Fibroblast of the aortic adventitia (primary cell): ENCODE data around the gene HS6ST1. TPM values are rescaled to one million over a fixed set of nuclear protein-coding genes. Genes with fewer than 3 reads are reported as not detected.

Source experiments
- DNase-seq: peaks from one replicate; pipeline ENCODE4 v3.0.0-alpha.2; 2010; ENCODE audit warnings: low read depth
- H3K4me3 ChIP-seq: 2 replicates; pipeline ENCODE4 v1.5.1; 2011; ENCODE audit warnings: low read depth, mild to moderate bottlenecking, control low read depth, low read length, moderate library complexity
- total RNA-seq: library from RNA; depleted of rRNA; stranded (reverse); fragments of >200 nt; gene quantifications from 2 replicates; pipeline ENCODE4 v1.2.3, GENCODE V29; 2012; ENCODE audit warnings: low replicate concordance
- TF ChIP-seq, protein P1 (sequence below): IDR thresholded peaks from 2 replicates; pipeline ENCODE4 v1.5.1; 2011; ENCODE audit warnings: mild to moderate bottlenecking, low read length, control low read depth, inconsistent platforms; ENCODE audit not compliant: insufficient read depth

Gene HS6ST1
- total RNA-seq, 1 donor: 10.6 TPM

DNA sequence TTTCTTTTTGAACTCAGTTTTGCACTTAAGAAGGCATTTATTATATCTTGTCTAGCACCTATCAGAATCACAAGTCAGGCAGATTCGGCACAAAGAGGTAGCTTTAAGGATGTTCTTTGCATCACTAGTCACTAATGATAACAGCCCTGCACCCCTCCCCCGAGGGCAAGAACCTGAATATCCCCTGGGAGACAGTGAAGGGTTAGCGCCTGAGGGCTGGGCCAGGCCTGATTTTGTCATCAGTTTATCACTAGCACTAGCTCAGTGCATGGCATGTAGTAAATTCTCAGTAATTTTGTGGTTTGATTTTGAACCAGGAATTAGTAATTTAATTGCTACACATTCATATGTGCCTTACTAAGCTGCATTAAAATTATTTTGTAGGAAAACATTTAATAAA, 23.9 kb upstream of the HS6ST1 start:
- TF ChIP-seq, protein P1, sequence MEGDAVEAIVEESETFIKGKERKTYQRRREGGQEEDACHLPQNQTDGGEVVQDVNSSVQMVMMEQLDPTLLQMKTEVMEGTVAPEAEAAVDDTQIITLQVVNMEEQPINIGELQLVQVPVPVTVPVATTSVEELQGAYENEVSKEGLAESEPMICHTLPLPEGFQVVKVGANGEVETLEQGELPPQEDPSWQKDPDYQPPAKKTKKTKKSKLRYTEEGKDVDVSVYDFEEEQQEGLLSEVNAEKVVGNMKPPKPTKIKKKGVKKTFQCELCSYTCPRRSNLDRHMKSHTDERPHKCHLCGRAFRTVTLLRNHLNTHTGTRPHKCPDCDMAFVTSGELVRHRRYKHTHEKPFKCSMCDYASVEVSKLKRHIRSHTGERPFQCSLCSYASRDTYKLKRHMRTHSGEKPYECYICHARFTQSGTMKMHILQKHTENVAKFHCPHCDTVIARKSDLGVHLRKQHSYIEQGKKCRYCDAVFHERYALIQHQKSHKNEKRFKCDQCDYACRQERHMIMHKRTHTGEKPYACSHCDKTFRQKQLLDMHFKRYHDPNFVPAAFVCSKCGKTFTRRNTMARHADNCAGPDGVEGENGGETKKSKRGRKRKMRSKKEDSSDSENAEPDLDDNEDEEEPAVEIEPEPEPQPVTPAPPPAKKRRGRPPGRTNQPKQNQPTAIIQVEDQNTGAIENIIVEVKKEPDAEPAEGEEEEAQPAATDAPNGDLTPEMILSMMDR: no peak
- H3K4me3 ChIP-seq: no peak overlapping the region
- no peak for DNase-seq

DNA sequence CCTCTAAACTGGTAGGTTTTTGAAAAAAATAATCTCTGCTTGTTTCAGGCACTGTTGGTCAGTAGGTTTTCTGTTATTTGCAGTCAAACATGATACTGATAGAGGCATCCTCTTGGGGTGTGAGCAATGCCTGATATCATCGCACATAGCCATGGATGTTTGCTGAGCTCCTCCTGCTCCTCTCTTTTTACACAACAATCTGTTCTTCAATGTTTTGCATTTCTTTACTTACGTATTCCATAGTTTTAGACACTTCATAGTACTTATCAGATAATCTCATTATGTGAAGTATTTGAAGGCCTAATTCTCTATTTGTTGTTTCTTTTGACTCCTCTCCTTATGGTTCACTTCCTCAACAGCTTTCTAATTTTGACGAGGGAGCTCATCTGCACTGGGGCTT, 23.0 kb upstream of the HS6ST1 start:
- TF ChIP-seq, protein P1: no peak
- no peak overlapping the region for H3K4me3 ChIP-seq
- DNase-seq: no peak

DNA sequence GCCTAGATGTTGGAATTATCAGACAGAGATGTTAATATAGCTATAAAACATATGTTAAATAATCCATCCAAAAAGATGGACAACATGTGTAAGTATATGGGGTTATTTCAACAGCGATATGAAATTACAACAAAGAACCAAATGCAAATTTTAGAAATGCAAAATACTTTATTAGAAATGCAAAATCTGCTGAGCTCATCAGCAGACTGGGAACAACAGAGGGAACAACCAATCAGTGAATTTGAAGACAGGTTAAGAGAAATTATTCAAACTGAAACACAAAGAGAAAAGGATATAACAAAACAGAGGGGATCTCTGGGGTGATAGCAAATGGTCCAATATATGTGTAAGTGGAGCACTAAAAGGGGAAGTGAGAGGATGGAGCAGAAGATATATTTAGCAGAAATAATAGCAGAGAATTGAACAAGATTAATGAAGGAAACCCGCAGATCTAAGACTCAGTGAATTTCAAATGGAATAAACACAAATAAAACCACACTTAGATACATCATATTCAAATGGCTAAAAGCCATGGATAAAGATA, 13.5 kb upstream of the HS6ST1 start:
- TF ChIP-seq, protein P1: no peak
- H3K4me3 ChIP-seq: no peak overlapping the region
- no peak for DNase-seq

DNA sequence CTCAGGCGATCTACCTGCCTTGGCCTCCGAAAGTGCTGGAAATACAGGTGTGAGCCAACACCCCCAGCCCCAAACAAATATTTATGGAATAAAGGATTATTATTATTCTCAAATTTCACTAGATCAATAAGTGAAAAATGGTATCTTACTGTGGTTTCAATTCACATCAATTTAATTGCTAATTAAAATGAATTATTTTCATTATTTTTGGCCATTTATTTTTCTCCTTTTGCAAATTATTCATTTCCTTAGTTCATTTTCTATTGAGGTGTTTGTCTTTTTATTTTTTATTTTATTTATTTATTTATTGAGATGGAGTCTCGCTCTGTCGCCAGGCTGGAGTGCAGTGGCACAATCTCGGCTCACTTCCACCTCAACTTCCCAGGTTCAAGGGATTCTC, 11.9 kb upstream of the HS6ST1 start:
- no peak overlapping the region for H3K4me3 ChIP-seq
- no peak for DNase-seq
- TF ChIP-seq, protein P1: no peak

DNA sequence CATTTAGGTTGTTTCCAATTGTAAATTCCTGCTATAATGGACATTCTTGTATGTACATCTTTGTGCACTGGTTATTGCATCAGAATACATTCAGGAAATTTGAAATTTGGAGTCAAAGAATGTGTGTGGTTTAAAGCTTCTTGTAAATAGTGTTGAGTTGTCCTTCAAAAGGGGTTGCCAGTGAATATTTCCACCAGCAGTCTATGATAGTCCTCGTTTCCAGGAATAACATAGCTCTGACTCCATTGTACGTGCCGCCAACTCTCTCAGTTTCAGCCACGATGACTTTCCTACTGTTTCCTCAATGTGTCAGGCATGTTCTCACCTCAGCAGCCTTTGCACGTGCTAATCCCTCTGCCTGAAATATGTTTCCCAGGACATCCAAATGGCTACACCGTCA, 10.9 kb upstream of the HS6ST1 start:
- DNase-seq: peak; percentile 69
- TF ChIP-seq, protein P1: no peak
- no peak overlapping the region for H3K4me3 ChIP-seq

DNA sequence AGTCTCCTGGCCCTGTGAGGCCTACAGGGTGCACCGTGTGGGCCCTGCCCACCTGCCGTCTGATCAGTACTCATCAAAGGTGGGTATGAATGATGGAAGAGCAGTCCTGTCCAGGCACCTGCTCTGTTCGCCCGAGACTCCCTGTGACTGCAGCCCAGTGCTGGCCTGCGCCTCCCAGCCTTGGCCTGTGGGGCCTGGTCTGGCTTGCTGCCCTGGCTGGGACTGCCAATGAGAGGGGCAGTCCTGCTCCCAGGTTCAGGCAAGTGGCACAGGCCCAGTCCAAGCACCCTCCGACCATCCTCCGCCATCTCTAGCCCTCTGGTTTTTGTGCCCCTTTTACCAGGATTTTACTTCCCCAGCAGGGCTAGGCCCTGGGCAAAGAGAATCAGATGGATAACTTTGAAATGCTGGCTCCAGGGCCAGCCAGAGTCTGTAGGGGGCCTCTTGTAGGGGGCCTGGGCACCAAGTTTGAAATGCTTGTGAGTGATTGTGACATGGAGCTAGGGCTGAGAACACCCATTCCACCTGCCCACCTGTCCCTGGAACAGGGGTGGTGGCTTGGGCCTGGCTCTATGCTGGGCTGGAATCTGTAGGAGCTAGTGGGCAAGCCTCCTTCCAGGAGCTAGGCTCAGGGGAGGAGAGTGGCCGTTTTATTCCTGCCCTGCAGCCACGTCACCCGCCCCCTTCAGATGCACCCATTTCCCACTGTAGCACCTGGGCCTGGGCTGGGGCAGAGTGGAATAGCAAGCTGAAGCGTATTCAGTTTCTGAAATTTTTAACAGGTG, 8.7 kb upstream of the HS6ST1 start:
- no peak overlapping the region for H3K4me3 ChIP-seq
- DNase-seq: no peak

More for the DNA sequence above, 8.7 kb upstream of the HS6ST1 start:
- TF ChIP-seq, protein P1: no peak
